ENCODE data around the gene CAPN7. TPM values are rescaled to one million over a fixed set of nuclear protein-coding genes. Genes with fewer than 3 reads are reported as not detected.

CAPN7 gene
- total and polyA plus RNA-seq, 5 experiments from 2014 or later = 17.8 to 101 (median 33.2) TPM

- POLR2A ChIA-PET = no interaction called here
- Mint-ChIP-seq H3K4me3 (no peak overlapping the region), H3K36me3 (peaks cover 0 to 50% (median 2%) of the 10 kb centered on the region in 3 donors), H3K9me3 (no peaks in the 10 kb centered on the region), H3K4me1 (peaks cover 9 to 30% (median 29%) of the 10 kb centered on the region in 4 donors), H3K27me3 (no peaks in the 10 kb centered on the region), H3K27ac (peak overlapping the region in 9 of 10 donors; percentile 23 to 84 (median 69))
- DNase-seq (no peak), ATAC-seq (no peak)
These were observed 55.2 kb downstream of the CAPN7 start for GRCh38 chr3:15261274-15261673.

GRCh38 chr3:15262021-15262420 lies 56.0 kb downstream of the CAPN7 start:
- ATAC-seq (no peak), DNase-seq (no peak)
- POLR2A ChIA-PET = no interaction called here
- H3K27ac Mint-ChIP-seq = peak overlapping the region in 6 of 10 donors; percentile 27 to 78 (median 61)
- H3K4me3 Mint-ChIP-seq = no peak overlapping the region
- H3K36me3 Mint-ChIP-seq = peaks cover 0 to 45% (median 2%) of the 10 kb centered on the region in 3 donors
- no peaks in the 10 kb centered on the region for H3K27me3 Mint-ChIP-seq
- peaks cover 9 to 36% (median 33%) of the 10 kb centered on the region in 4 donors for H3K4me1 Mint-ChIP-seq
- no peaks in the 10 kb centered on the region for H3K9me3 Mint-ChIP-seq

- Mint-ChIP-seq H3K4me3 (no peak overlapping the region), H3K36me3 (peaks cover 0 to 34% (median 2%) of the 10 kb centered on the region in 3 donors), H3K27me3 (no peaks in the 10 kb centered on the region), H3K9me3 (no peaks in the 10 kb centered on the region), H3K27ac (peak overlapping the region in 6 of 10 donors; percentile 9 to 65 (median 54)), H3K4me1 (peaks cover 10 to 42% (median 35%) of the 10 kb centered on the region in 4 donors)
- DNase-seq = no peak
- POLR2A ChIA-PET = no interaction called here
- ATAC-seq = no peak
These were observed 57.1 kb downstream of the CAPN7 start for GRCh38 chr3:15263120-15263519.

GRCh38 chr3:15263926-15264325 lies 57.9 kb downstream of the CAPN7 start:
- H3K36me3 Mint-ChIP-seq = peaks cover 0 to 26% (median 2%) of the 10 kb centered on the region in 3 donors
- POLR2A ChIA-PET = no interaction called here
- ATAC-seq = no peak
- H3K4me3 Mint-ChIP-seq = no peak overlapping the region
- peaks cover 8 to 50% (median 41%) of the 10 kb centered on the region in 4 donors for H3K4me1 Mint-ChIP-seq
- H3K27ac Mint-ChIP-seq = peak overlapping the region in 6 of 10 donors; percentile 52 to 72 (median 58)
- H3K27me3 Mint-ChIP-seq = no peaks in the 10 kb centered on the region
- no peak for DNase-seq
- H3K9me3 Mint-ChIP-seq = no peaks in the 10 kb centered on the region

- Mint-ChIP-seq H3K27me3 (no peaks in the 10 kb centered on the region), H3K9me3 (no peaks in the 10 kb centered on the region), H3K4me3 (no peak overlapping the region), H3K27ac (peak overlapping the region in 5 of 10 donors; percentile 15 to 61 (median 22)), H3K4me1 (peaks cover 11 to 55% (median 46%) of the 10 kb centered on the region in 4 donors), H3K36me3 (peaks cover 0 to 21% (median 2%) of the 10 kb centered on the region in 3 donors)
- ATAC-seq (no peak), DNase-seq (no peak)
- POLR2A ChIA-PET = interaction anchor here (0.6 to 2.0 kb wide), 2 partner anchors 57 to 59 kb away, joined by 4 to 9 read pairs; partner anchors contain the start of gene CAPN7
These were observed 58.4 kb downstream of the CAPN7 start for GRCh38 chr3:15264486-15264885.

GRCh38 chr3:15265655-15266509 lies 59.8 kb downstream of the CAPN7 start:
- H3K27ac Mint-ChIP-seq = peak overlapping the region in 6 of 10 donors; percentile 16 to 61 (median 44)
- POLR2A ChIA-PET = interaction anchor here (0.5 to 2.0 kb wide), 4 partner anchors 9 to 112 kb away, joined by 3 to 9 read pairs (median 6); partner anchors contain the start of gene CAPN7
- H3K36me3 Mint-ChIP-seq = peaks cover 0 to 9% (median 0%) of the 10 kb centered on the region in 3 donors
- DNase-seq = no peak
- no peak for ATAC-seq
- H3K4me1 Mint-ChIP-seq = peaks cover 11 to 68% (median 53%) of the 10 kb centered on the region in 4 donors
- no peak overlapping the region for H3K4me3 Mint-ChIP-seq
- H3K27me3 Mint-ChIP-seq = no peaks in the 10 kb centered on the region
- no peaks in the 10 kb centered on the region for H3K9me3 Mint-ChIP-seq

- H3K4me1 Mint-ChIP-seq = peaks cover 13 to 74% (median 59%) of the 10 kb centered on the region in 4 donors
- peaks cover 0 to under 1% (median 0%) of the 10 kb centered on the region in 3 donors for H3K36me3 Mint-ChIP-seq
- H3K27ac Mint-ChIP-seq = peak overlapping the region in 1 of 10 donors; percentile 43
- no peak for DNase-seq
- no peaks in the 10 kb centered on the region for H3K9me3 Mint-ChIP-seq
- no peak overlapping the region for H3K4me3 Mint-ChIP-seq
- no peaks in the 10 kb centered on the region for H3K27me3 Mint-ChIP-seq
- no peak for ATAC-seq
- POLR2A ChIA-PET = interaction anchor here (0.5 to 6.2 kb wide), 7 partner anchors 56 to 113 kb away, joined by 3 to 49 read pairs (median 8); partner anchors contain the start of genes CAPN7 and SH3BP5
These were observed 60.7 kb downstream of the CAPN7 start for GRCh38 chr3:15266510-15267376.

- Mint-ChIP-seq H3K4me1 (peaks cover 20 to 82% (median 66%) of the 10 kb centered on the region in 4 donors), H3K4me3 (peak overlapping the region in 1 of 10 donors; percentile 62), H3K9me3 (no peaks in the 10 kb centered on the region), H3K27ac (peak overlapping the region in 2 of 10 donors; percentile 51 to 79), H3K27me3 (no peaks in the 10 kb centered on the region), H3K36me3 (no peaks in the 10 kb centered on the region)
- ATAC-seq (no peak), DNase-seq (no peak)
- POLR2A ChIA-PET = interaction anchor here (0.6 to 6.2 kb wide), 7 partner anchors 25 to 112 kb away, joined by 3 to 49 read pairs (median 7); partner anchors contain the start of genes CAPN7 and SH3BP5
These were observed 61.5 kb downstream of the CAPN7 start for GRCh38 chr3:15267502-15267901.

- Mint-ChIP-seq H3K4me1 (peaks cover 24 to 87% (median 73%) of the 10 kb centered on the region in 4 donors), H3K4me3 (peak overlapping the region in 9 of 10 donors; percentile 10 to 62 (median 36)), H3K36me3 (no peaks in the 10 kb centered on the region), H3K9me3 (no peaks in the 10 kb centered on the region), H3K27me3 (no peaks in the 10 kb centered on the region), H3K27ac (peak overlapping the region in 6 of 10 donors; percentile 15 to 79 (median 53))
- peak; percentile 34 to 53 for ATAC-seq
- DNase-seq = peak; percentile 69 to 92 (median 82)
- POLR2A ChIA-PET = interaction anchor here (0.6 to 6.2 kb wide), 9 partner anchors 24 to 291 kb away, joined by 3 to 49 read pairs (median 5); partner anchors contain the start of genes CAPN7 and SH3BP5
These were observed 62.1 kb downstream of the CAPN7 start for GRCh38 chr3:15268033-15268631.

- DNase-seq (peak; percentile 18 to 86 (median 59)), ATAC-seq (peak; percentile 14 to 53)
- Mint-ChIP-seq H3K4me1 (peaks cover 29 to 88% (median 81%) of the 10 kb centered on the region in 4 donors), H3K36me3 (no peaks in the 10 kb centered on the region), H3K9me3 (no peaks in the 10 kb centered on the region), H3K4me3 (peak overlapping the region in 9 of 10 donors; percentile 56 to 71 (median 64)), H3K27ac (peak overlapping the region in 9 of 10 donors; percentile 28 to 90 (median 79)), H3K27me3 (no peaks in the 10 kb centered on the region)
- POLR2A ChIA-PET = interaction anchor here (0.6 to 6.2 kb wide), 7 partner anchors 23 to 151 kb away, joined by 4 to 49 read pairs (median 5); partner anchors contain the start of genes CAPN7 and SH3BP5
These were observed 63.3 kb downstream of the CAPN7 start for GRCh38 chr3:15269091-15269989.

- Mint-ChIP-seq H3K9me3 (no peaks in the 10 kb centered on the region), H3K4me1 (peaks cover 36 to 88% (median 82%) of the 10 kb centered on the region in 4 donors), H3K27me3 (no peaks in the 10 kb centered on the region), H3K36me3 (no peaks in the 10 kb centered on the region), H3K4me3 (peak overlapping the region in 3 of 10 donors; percentile 81 to 83 (median 82)), H3K27ac (no peak overlapping the region)
- no peak for DNase-seq
- POLR2A ChIA-PET = interaction anchor here (0.8 to 6.2 kb wide), 11 partner anchors 19 to 82 kb away, joined by 3 to 49 read pairs (median 4); partner anchors contain the start of genes CAPN7 and SH3BP5
- no peak for ATAC-seq
These were observed 65.0 kb downstream of the CAPN7 start for GRCh38 chr3:15271030-15271429.
